ENCODE results near the gene SMPX.

Gene SMPX

GRCh38 chrX:21738210-21738949 is 19.5 kb downstream of the SMPX start:
- no peak for DNase-seq
- Histone ChIP-seq H3K36me3 (ENCODE audit: control insufficient read depth in 4 of 4, insufficient read depth in 4 of 4, low read length in 3 of 4) (no peaks in the 10 kb centered on the region), H3K27me3 (replicated peaks in 2 of 5; ENCODE audit: control insufficient read depth in 4 of 5, insufficient read depth in 5 of 5, low read length in 4 of 5) (peaks cover 2 to 11% (median 5%) of the 10 kb centered on the region in 5 experiments), H3K27ac (ENCODE audit: insufficient read depth in 1 of 2, low read depth in 1 of 2, low read length in 2 of 2, poor library complexity in 1 of 2, severe bottlenecking in 2 of 2) (no peak overlapping the region), H3K4me3 (ENCODE audit: control insufficient read depth in 1 of 7, extremely low read depth in 1 of 7, insufficient read depth in 4 of 7, low read depth in 2 of 7, low read length in 6 of 7) (no peak overlapping the region), H3K4me1 (ENCODE audit: control extremely low read depth in 1 of 4, control insufficient read depth in 4 of 4, insufficient read depth in 4 of 4, low read length in 3 of 4) (no peaks in the 10 kb centered on the region), H3K9me3 (ENCODE audit: control extremely low read depth in 1 of 5, control insufficient read depth in 4 of 5, insufficient read depth in 2 of 5, low read depth in 1 of 5, low read length in 4 of 5) (no peaks in the 10 kb centered on the region)
- ChIA-PET CTCF (no interaction called here), POLR2A (no interaction called here)
- WGBS (ENCODE audit: insufficient coverage), result 53% methylated on average over 12 of the region's 15 CpGs

- ChIA-PET POLR2A (no interaction called here), CTCF (no interaction called here)
- Histone ChIP-seq H3K36me3 (ENCODE audit: control insufficient read depth in 4 of 4, insufficient read depth in 4 of 4, low read length in 3 of 4) (no peaks in the 10 kb centered on the region), H3K4me1 (ENCODE audit: control extremely low read depth in 1 of 4, control insufficient read depth in 4 of 4, insufficient read depth in 4 of 4, low read length in 3 of 4) (no peaks in the 10 kb centered on the region), H3K9me3 (ENCODE audit: control extremely low read depth in 1 of 5, control insufficient read depth in 4 of 5, insufficient read depth in 2 of 5, low read depth in 1 of 5, low read length in 4 of 5) (no peaks in the 10 kb centered on the region), H3K27ac (ENCODE audit: insufficient read depth in 1 of 2, low read depth in 1 of 2, low read length in 2 of 2, poor library complexity in 1 of 2, severe bottlenecking in 2 of 2) (no peak overlapping the region), H3K27me3 (replicated peaks in 2 of 5; ENCODE audit: control insufficient read depth in 4 of 5, insufficient read depth in 5 of 5, low read length in 4 of 5) (peaks cover 2 to 11% (median 5%) of the 10 kb centered on the region in 5 experiments), H3K4me3 (ENCODE audit: control insufficient read depth in 1 of 7, extremely low read depth in 1 of 7, insufficient read depth in 4 of 7, low read depth in 2 of 7, low read length in 6 of 7) (no peak overlapping the region)
- 60% methylated on average over 1 of the region's 1 CpG for WGBS (ENCODE audit: insufficient coverage)
- DNase-seq, result no peak
Observed at GRCh38 chrX:21735768-21736127, 22.2 kb downstream of the SMPX start.

GRCh38 chrX:21735038-21735767 is 22.7 kb downstream of the SMPX start:
- Histone ChIP-seq H3K27me3 (replicated peaks in 2 of 5; ENCODE audit: control insufficient read depth in 4 of 5, insufficient read depth in 5 of 5, low read length in 4 of 5) (peaks cover 2 to 11% (median 5%) of the 10 kb centered on the region in 5 experiments), H3K4me3 (ENCODE audit: control insufficient read depth in 1 of 7, extremely low read depth in 1 of 7, insufficient read depth in 4 of 7, low read depth in 2 of 7, low read length in 6 of 7) (no peak overlapping the region), H3K27ac (ENCODE audit: insufficient read depth in 1 of 2, low read depth in 1 of 2, low read length in 2 of 2, poor library complexity in 1 of 2, severe bottlenecking in 2 of 2) (no peak overlapping the region), H3K4me1 (ENCODE audit: control extremely low read depth in 1 of 4, control insufficient read depth in 4 of 4, insufficient read depth in 4 of 4, low read length in 3 of 4) (no peaks in the 10 kb centered on the region), H3K9me3 (ENCODE audit: control extremely low read depth in 1 of 5, control insufficient read depth in 4 of 5, insufficient read depth in 2 of 5, low read depth in 1 of 5, low read length in 4 of 5) (no peaks in the 10 kb centered on the region), H3K36me3 (ENCODE audit: control insufficient read depth in 4 of 4, insufficient read depth in 4 of 4, low read length in 3 of 4) (no peaks in the 10 kb centered on the region)
- POLR2A ChIA-PET, result no interaction called here
- no peak for DNase-seq
- CTCF ChIA-PET, result no interaction called here
- WGBS (ENCODE audit: insufficient coverage), result 71% methylated on average over 2 of the region's 5 CpGs

GRCh38 chrX:21734175-21734574 is 23.7 kb downstream of the SMPX start:
- Histone ChIP-seq H3K4me1 (ENCODE audit: control extremely low read depth in 1 of 4, control insufficient read depth in 4 of 4, insufficient read depth in 4 of 4, low read length in 3 of 4) (peaks cover 0 to 3% (median under 1%) of the 10 kb centered on the region in 4 experiments), H3K4me3 (ENCODE audit: control insufficient read depth in 1 of 7, extremely low read depth in 1 of 7, insufficient read depth in 4 of 7, low read depth in 2 of 7, low read length in 6 of 7) (no peak overlapping the region), H3K9me3 (ENCODE audit: control extremely low read depth in 1 of 5, control insufficient read depth in 4 of 5, insufficient read depth in 2 of 5, low read depth in 1 of 5, low read length in 4 of 5) (no peaks in the 10 kb centered on the region), H3K27me3 (replicated peaks in 2 of 5; ENCODE audit: control insufficient read depth in 4 of 5, insufficient read depth in 5 of 5, low read length in 4 of 5) (peaks cover 2 to 11% (median 5%) of the 10 kb centered on the region in 5 experiments), H3K36me3 (ENCODE audit: control insufficient read depth in 4 of 4, insufficient read depth in 4 of 4, low read length in 3 of 4) (no peaks in the 10 kb centered on the region), H3K27ac (ENCODE audit: insufficient read depth in 1 of 2, low read depth in 1 of 2, low read length in 2 of 2, poor library complexity in 1 of 2, severe bottlenecking in 2 of 2) (no peak overlapping the region)
- no peak for DNase-seq
- ChIA-PET POLR2A (no interaction called here), CTCF (no interaction called here)
- WGBS (ENCODE audit: insufficient coverage), result 68% methylated on average over 2 of the region's 2 CpGs

- peaks cover under 1 to 8% (median 5%) of the 10 kb centered on the region in 5 experiments for H3K27me3 ChIP-seq (replicated peaks in 2 of 5; ENCODE audit: control insufficient read depth in 4 of 5, insufficient read depth in 5 of 5, low read length in 4 of 5)
- H3K27ac ChIP-seq (ENCODE audit: insufficient read depth in 1 of 2, low read depth in 1 of 2, low read length in 2 of 2, poor library complexity in 1 of 2, severe bottlenecking in 2 of 2), result no peak overlapping the region
- H3K4me1 ChIP-seq (ENCODE audit: control extremely low read depth in 1 of 4, control insufficient read depth in 4 of 4, insufficient read depth in 4 of 4, low read length in 3 of 4), result peaks cover 0 to 3% (median under 1%) of the 10 kb centered on the region in 4 experiments
- no peaks in the 10 kb centered on the region for H3K9me3 ChIP-seq (ENCODE audit: control extremely low read depth in 1 of 5, control insufficient read depth in 4 of 5, insufficient read depth in 2 of 5, low read depth in 1 of 5, low read length in 4 of 5)
- H3K36me3 ChIP-seq (ENCODE audit: control insufficient read depth in 4 of 4, insufficient read depth in 4 of 4, low read length in 3 of 4), result no peaks in the 10 kb centered on the region
- no peak for DNase-seq
- no peak overlapping the region for H3K4me3 ChIP-seq (ENCODE audit: control insufficient read depth in 1 of 7, extremely low read depth in 1 of 7, insufficient read depth in 4 of 7, low read depth in 2 of 7, low read length in 6 of 7)
- ChIA-PET POLR2A (no interaction called here), CTCF (no interaction called here)
- WGBS (ENCODE audit: insufficient coverage), result no CpG with 5 or more reads among the region's 1 CpG
Observed at GRCh38 chrX:21733705-21734104, 24.2 kb downstream of the SMPX start.

- Histone ChIP-seq H3K36me3 (ENCODE audit: control insufficient read depth in 4 of 4, insufficient read depth in 4 of 4, low read length in 3 of 4) (no peaks in the 10 kb centered on the region), H3K27ac (ENCODE audit: insufficient read depth in 1 of 2, low read depth in 1 of 2, low read length in 2 of 2, poor library complexity in 1 of 2, severe bottlenecking in 2 of 2) (no peak overlapping the region), H3K4me1 (ENCODE audit: control extremely low read depth in 1 of 4, control insufficient read depth in 4 of 4, insufficient read depth in 4 of 4, low read length in 3 of 4) (peaks cover 0 to 3% (median under 1%) of the 10 kb centered on the region in 4 experiments), H3K9me3 (ENCODE audit: control extremely low read depth in 1 of 5, control insufficient read depth in 4 of 5, insufficient read depth in 2 of 5, low read depth in 1 of 5, low read length in 4 of 5) (no peaks in the 10 kb centered on the region), H3K4me3 (ENCODE audit: control insufficient read depth in 1 of 7, extremely low read depth in 1 of 7, insufficient read depth in 4 of 7, low read depth in 2 of 7, low read length in 6 of 7) (no peak overlapping the region), H3K27me3 (replicated peaks in 2 of 5; ENCODE audit: control insufficient read depth in 4 of 5, insufficient read depth in 5 of 5, low read length in 4 of 5) (peaks cover 0 to 10% (median 0%) of the 10 kb centered on the region in 5 experiments)
- POLR2A ChIA-PET, result no interaction called here
- DNase-seq, result peak in 1 of 3 donors; percentile 6
- CTCF ChIA-PET, result interaction anchor here (1.2 kb wide), 1 partner anchor 1200 kb away, joined by 4 read pairs; no protein-coding TSS in a partner anchor
Observed at GRCh38 chrX:21730026-21730425, 27.9 kb downstream of the SMPX start.

- no peak overlapping the region for H3K4me3 ChIP-seq (ENCODE audit: control insufficient read depth in 1 of 7, extremely low read depth in 1 of 7, insufficient read depth in 4 of 7, low read depth in 2 of 7, low read length in 6 of 7)
- DNase-seq, result no peak
- peaks cover 0 to 3% (median under 1%) of the 10 kb centered on the region in 4 experiments for H3K4me1 ChIP-seq (ENCODE audit: control extremely low read depth in 1 of 4, control insufficient read depth in 4 of 4, insufficient read depth in 4 of 4, low read length in 3 of 4)
- no peaks in the 10 kb centered on the region for H3K9me3 ChIP-seq (ENCODE audit: control extremely low read depth in 1 of 5, control insufficient read depth in 4 of 5, insufficient read depth in 2 of 5, low read depth in 1 of 5, low read length in 4 of 5)
- H3K27ac ChIP-seq (ENCODE audit: insufficient read depth in 1 of 2, low read depth in 1 of 2, low read length in 2 of 2, poor library complexity in 1 of 2, severe bottlenecking in 2 of 2), result no peak overlapping the region
- H3K36me3 ChIP-seq (ENCODE audit: control insufficient read depth in 4 of 4, insufficient read depth in 4 of 4, low read length in 3 of 4), result no peaks in the 10 kb centered on the region
- H3K27me3 ChIP-seq (replicated peaks in 2 of 5; ENCODE audit: control insufficient read depth in 4 of 5, insufficient read depth in 5 of 5, low read length in 4 of 5), result peaks cover 0 to 10% (median 0%) of the 10 kb centered on the region in 5 experiments
- POLR2A ChIA-PET, result no interaction called here
- CTCF ChIA-PET, result no interaction called here
- WGBS (ENCODE audit: insufficient coverage), result no CpG with 5 or more reads among the region's 3 CpGs
Observed at GRCh38 chrX:21728276-21728968, 29.5 kb downstream of the SMPX start.

Measured in common myeloid progenitor, CD34-positive (primary cell).